Liver (tissue), 9 donors: Measurements from ENCODE around the gene TMEM273. TPM values are rescaled to one million over a fixed set of nuclear protein-coding genes. Genes with fewer than 3 reads are reported as not detected.

ENCODE experiments used
- DNase-seq: peaks from one replicate; pipeline ENCODE4 v3.0.0-alpha.2; 2017; ENCODE audit warnings: low spot score
- H3K27ac ChIP-seq, 2 donors: one replicate each; pipeline ENCODE4 v1.7.0; 2013; ENCODE audit warnings: inconsistent platforms in 2 of 2, low read length in 2 of 2, control low read depth in 1 of 2, low read depth in 1 of 2, mild to moderate bottlenecking in 1 of 2
- H3K27me3 ChIP-seq, 4 donors: one replicate each; pipeline versions ENCODE4 v1.6.1 to v1.7.0; 2013; ENCODE audit warnings: low read length in 3 of 4, inconsistent platforms in 1 of 4, mild to moderate bottlenecking in 1 of 4, moderate library complexity in 1 of 4; ENCODE audit not compliant: control insufficient read depth in 4 of 4, insufficient read depth in 4 of 4
- H3K36me3 ChIP-seq, 4 donors: one replicate each; pipeline versions ENCODE4 v1.6.1 to v1.7.0; 2013; ENCODE audit warnings: low read length in 3 of 4, mild to moderate bottlenecking in 3 of 4, low read depth in 1 of 4, moderate library complexity in 1 of 4; ENCODE audit not compliant: control insufficient read depth in 4 of 4, insufficient read depth in 3 of 4
- H3K4me1 ChIP-seq, 4 donors: one replicate each; pipeline versions ENCODE4 v1.6.1 to v1.7.0; 2013; ENCODE audit warnings: low read length in 3 of 4, mild to moderate bottlenecking in 3 of 4, moderate library complexity in 1 of 4; ENCODE audit not compliant: control insufficient read depth in 4 of 4, insufficient read depth in 4 of 4
- H3K4me3 ChIP-seq, 3 donors: one replicate each; pipeline versions ENCODE4 v1.6.1 to v1.7.0; 2013; ENCODE audit warnings: low read length in 3 of 3, control low read depth in 1 of 3, low read depth in 1 of 3, mild to moderate bottlenecking in 1 of 3
- H3K9ac ChIP-seq, 2 donors: one replicate each; pipeline ENCODE4 v1.7.0; 2013; ENCODE audit warnings: low read length in 2 of 2, mild to moderate bottlenecking in 2 of 2, moderate library complexity in 2 of 2, control low read depth in 1 of 2, low read depth in 1 of 2
- H3K9me3 ChIP-seq, 4 donors: one replicate each; pipeline versions ENCODE4 v1.6.1 to v1.7.0; 2013; ENCODE audit warnings: low read length in 3 of 4; ENCODE audit not compliant: control insufficient read depth in 4 of 4
- ATF3 ChIP-seq: IDR thresholded peaks from 2 replicates; pipeline ENCODE4 v1.6.1; 2016; ENCODE audit warnings: antibody characterized with exemption
- CTCF ChIP-seq: fragments of 150-350 bp; IDR thresholded peaks from 2 replicates; pipeline ENCODE4 v1.5.1; 2017; ENCODE audit warnings: improper control_type of control experiment, low read depth, low read length; ENCODE audit not compliant: missing input control
- EGR1 ChIP-seq, 2 donors: IDR thresholded peaks; 2 replicates each; pipeline ENCODE4 v1.6.1; 2016 to 2018; ENCODE audit warnings: antibody characterized with exemption in 2 of 2, low read depth in 2 of 2
- FOXA2 ChIP-seq: IDR thresholded peaks from 2 replicates; pipeline ENCODE4 v1.6.1; 2016; ENCODE audit warnings: antibody characterized with exemption
- GABPA ChIP-seq, 2 donors: IDR thresholded peaks in 1 of 2; conservative IDR thresholded peaks in 1 of 2; 2 replicates each; pipeline ENCODE4 v1.6.1; 2016; ENCODE audit warnings: antibody characterized with exemption in 2 of 2, mild to moderate bottlenecking in 1 of 2, moderate library complexity in 1 of 2
- HNF4A ChIP-seq, 2 donors: conservative IDR thresholded peaks; 2 replicates each; pipeline ENCODE4 v1.6.1; 2016; ENCODE audit warnings: antibody characterized with exemption in 2 of 2, mild to moderate bottlenecking in 2 of 2
- HNF4G ChIP-seq: IDR thresholded peaks from 2 replicates; pipeline ENCODE4 v1.6.1; 2016; ENCODE audit warnings: antibody characterized with exemption
- JUND ChIP-seq, 2 donors: IDR thresholded peaks; 2 replicates each; pipeline ENCODE4 v1.6.1; 2016; ENCODE audit warnings: antibody characterized with exemption in 2 of 2
- MAX ChIP-seq: IDR thresholded peaks from 2 replicates; pipeline ENCODE4 v1.6.1; 2016; ENCODE audit warnings: antibody characterized with exemption
- NR2F2 ChIP-seq: IDR thresholded peaks from 2 replicates; pipeline ENCODE4 v1.6.1; 2016; ENCODE audit warnings: antibody characterized with exemption
- REST ChIP-seq: IDR thresholded peaks from 2 replicates; pipeline ENCODE4 v1.6.1; 2016; ENCODE audit warnings: antibody characterized with exemption, mild to moderate bottlenecking
- SP1 ChIP-seq: IDR thresholded peaks from 2 replicates; pipeline ENCODE4 v1.6.1; 2018; ENCODE audit warnings: antibody characterized with exemption, mild to moderate bottlenecking
- YY1 ChIP-seq: IDR thresholded peaks from 2 replicates; pipeline ENCODE4 v1.6.1; 2016; ENCODE audit warnings: antibody characterized with exemption, mild to moderate bottlenecking
- ZBTB33 ChIP-seq: IDR thresholded peaks from 2 replicates; pipeline ENCODE4 v1.6.1; 2016; ENCODE audit warnings: antibody characterized with exemption
- WGBS: extraction: QIAGEN DNeasy Blood & Tissue Kit; methylation state at CpG from one replicate; pipeline ENCODE4 v1.1.7; 2013; 5-methylcytosine and 5-hydroxymethylcytosine counted together
- polyA plus RNA-seq, 2 donors: library from polyadenylated mRNA; stranded (reverse) in 1 of 2; unstranded in 1 of 2; fragments of 200-250 nt in 1 of 2; fragments of >200 nt in 1 of 2; fragmentation: Nextera tagmentation in 1 of 2; extraction: Ambion mirVana in 1 of 2; gene quantifications; one replicate each; pipeline versions ENCODE4 v1.2.1 to v1.2.3, GENCODE V29; 2013 to 2015
- total RNA-seq, 2 donors: library from RNA; depleted of rRNA; stranded (reverse); fragments of >200 nt; gene quantifications; one replicate each; pipeline ENCODE4 v1.2.3, GENCODE V29; 2014
- donor health status: healthy.
- donor health status: healthy.
- donor health status: healthy.
- donor health status: healthy.
- donor health status: healthy.

The TMEM273 gene
- total and polyA plus RNA-seq, 4 donors: 2.5 to 9.5 (median 4.5) TPM

GRCh38 chr10:49222170-49222569 is 34.0 kb upstream of the TMEM273 start (continued):
- no peak for TF ChIP-seq YY1

- no peak for DNase-seq
- 78% methylated on average over 2 of the region's 2 CpGs for WGBS
- TF ChIP-seq MAX (no peak), HNF4A (conservative IDR thresholded peaks at IDR 0.05) (no peak), ZBTB33 (no peak)
- no peaks in the 10 kb centered on the region for H3K27me3 ChIP-seq
- H3K9ac ChIP-seq: no peak overlapping the region
- H3K4me1 ChIP-seq: no peaks in the 10 kb centered on the region
- no peak overlapping the region for H3K27ac ChIP-seq
- no peaks in the 10 kb centered on the region for H3K9me3 ChIP-seq
- no peaks in the 10 kb centered on the region for H3K36me3 ChIP-seq
- H3K4me3 ChIP-seq: no peak overlapping the region
These were observed 32.5 kb upstream of the TMEM273 start for GRCh38 chr10:49220679-49221078.

GRCh38 chr10:49220031-49220430 is 31.8 kb upstream of the TMEM273 start:
- H3K27me3 ChIP-seq: no peaks in the 10 kb centered on the region
- H3K9me3 ChIP-seq: no peaks in the 10 kb centered on the region
- WGBS: 98% methylated on average over 1 of the region's 1 CpG
- DNase-seq: no peak
- H3K9ac ChIP-seq: no peak overlapping the region
- no peak overlapping the region for H3K27ac ChIP-seq
- no peaks in the 10 kb centered on the region for H3K36me3 ChIP-seq
- no peaks in the 10 kb centered on the region for H3K4me1 ChIP-seq
- TF ChIP-seq YY1: no peak
- TF ChIP-seq GABPA (IDR thresholded peaks at IDR 0.05 in 1 of 2, conservative IDR thresholded peaks at IDR 0.05 in 1 of 2): no peak
- no peak for TF ChIP-seq REST
- TF ChIP-seq MAX: no peak
- no peak for TF ChIP-seq ATF3
- TF ChIP-seq NR2F2: no peak
- no peak for TF ChIP-seq EGR1 (IDR thresholded peaks at IDR 0.05; ENCODE audit: low read depth in 2 of 2)
- no peak for TF ChIP-seq CTCF
- no peak for TF ChIP-seq SP1
- no peak for TF ChIP-seq ZBTB33
- no peak for TF ChIP-seq HNF4A (conservative IDR thresholded peaks at IDR 0.05)
- TF ChIP-seq JUND (IDR thresholded peaks at IDR 0.05): no peak
- TF ChIP-seq HNF4G: no peak
- TF ChIP-seq FOXA2: no peak
- no peak overlapping the region for H3K4me3 ChIP-seq
